CD4-positive, alpha-beta T cell treated with Interleukin-17A for 4 hours (primary cell): ENCODE results near the gene FOXL1.

Source experiments
- DNase-seq: peaks from one replicate; pipeline ENCODE4 v3.0.0-alpha.2; 2020; ENCODE audit warnings: mixed read lengths

FOXL1 gene

DNA sequence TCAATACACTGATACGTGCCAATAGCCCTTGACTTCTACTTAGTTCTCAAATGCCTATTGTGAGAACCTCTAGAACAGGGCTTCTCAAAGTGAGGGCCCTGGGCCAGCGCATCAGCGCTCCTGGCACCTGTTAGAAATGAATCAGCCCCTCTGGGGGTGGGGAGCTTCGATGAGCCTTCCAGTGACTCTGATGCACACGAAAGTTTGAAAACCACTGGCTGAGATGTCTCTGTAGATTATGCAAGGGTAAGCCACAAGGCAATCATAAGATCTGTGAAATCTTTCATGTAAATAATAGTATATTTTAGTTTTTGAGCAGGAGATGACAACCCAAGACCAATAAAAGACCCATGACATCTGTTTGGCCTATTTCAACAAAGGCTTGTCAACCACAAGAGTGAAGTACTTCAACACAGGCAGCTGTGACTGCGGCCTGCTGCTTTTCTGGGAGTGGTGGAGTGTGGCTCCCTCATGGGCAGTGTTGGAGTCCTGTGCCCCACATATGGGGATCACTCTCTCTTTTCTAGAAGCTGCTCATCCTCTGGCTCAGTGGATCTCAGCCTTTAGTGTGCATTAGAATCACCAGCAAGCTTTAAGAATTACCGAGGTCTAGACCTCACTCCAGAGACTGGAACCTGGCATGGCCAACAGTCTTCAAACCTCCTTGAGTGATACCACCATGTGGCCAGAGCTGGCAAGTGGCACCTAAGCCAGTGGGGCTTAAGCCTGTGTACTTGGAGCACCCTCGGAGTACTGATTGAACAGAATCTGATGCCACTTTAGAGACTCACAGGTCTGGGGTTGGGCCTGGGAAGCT, 29.1 kb upstream of the FOXL1 start:
- no peak for DNase-seq

DNA sequence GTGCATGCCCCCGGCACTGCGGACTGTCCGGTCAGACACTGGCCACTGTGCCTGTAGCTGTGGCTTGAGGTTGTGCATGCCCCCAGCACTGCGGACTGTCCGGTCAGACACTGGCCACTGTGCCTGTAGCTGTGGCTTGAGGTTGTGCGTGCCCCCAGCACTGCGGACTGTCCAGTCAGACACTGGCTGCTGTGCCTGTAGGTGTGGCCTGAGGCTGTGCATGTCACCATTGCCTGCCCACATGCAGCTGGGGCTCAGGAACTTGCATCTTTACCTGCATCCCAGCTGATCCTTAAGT, 28.5 kb upstream of the FOXL1 start:
- DNase-seq, result no peak

DNA sequence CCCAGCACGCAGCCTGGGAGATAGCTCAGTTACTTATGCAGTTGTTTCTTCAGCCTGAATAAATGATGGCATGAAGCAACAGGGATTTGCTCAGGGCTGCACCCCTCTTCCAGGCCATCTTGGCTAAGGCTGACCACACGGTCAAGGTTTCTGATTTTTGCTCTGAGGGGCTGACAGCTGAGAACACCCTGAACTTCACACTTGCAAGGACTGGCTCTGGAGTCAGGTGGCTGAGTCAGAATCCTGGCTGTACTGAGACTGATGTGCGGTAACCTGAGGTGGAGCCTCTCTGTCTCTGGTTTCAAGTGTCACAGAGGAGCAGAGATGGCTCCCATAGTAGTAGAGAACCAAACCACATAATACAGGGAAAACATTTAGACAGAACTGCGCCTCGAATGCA, 28.1 kb upstream of the FOXL1 start:
- no peak for DNase-seq

DNA sequence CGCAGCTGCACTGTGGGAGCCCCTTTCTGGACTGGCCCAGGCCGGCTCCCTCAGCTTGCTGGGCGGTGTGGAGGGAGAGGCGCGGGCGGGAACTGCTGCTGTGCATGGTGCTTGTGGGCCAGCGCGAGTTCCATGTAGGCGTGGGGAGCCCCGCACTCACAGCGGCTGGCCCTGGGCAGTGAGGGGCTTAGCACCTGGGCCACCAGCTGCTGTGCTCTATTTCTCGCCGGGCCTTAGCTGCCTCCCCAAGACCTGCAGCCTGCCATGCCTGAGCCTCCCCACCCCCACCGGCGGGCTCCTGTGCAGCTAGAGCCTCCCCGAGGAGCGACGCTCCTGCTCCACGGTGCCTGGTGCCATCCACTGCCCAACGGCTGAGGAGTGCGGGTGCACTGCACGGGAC, 25.0 kb upstream of the FOXL1 start:
- no peak for DNase-seq

- DNase-seq, result no peak
These were observed 23.8 kb upstream of the FOXL1 start for GRCh38 chr16:86554599-86554916.

GRCh38 chr16:86554917-86555703, 23.2 kb upstream of the FOXL1 start, which contains the start of gene MTHFSD:
TSS of gene MTHFSD (minus strand) at chr16:86555235. CDS start at chr16:86555184, 51 bp downstream.
- peak; percentile 97 for DNase-seq

DNA sequence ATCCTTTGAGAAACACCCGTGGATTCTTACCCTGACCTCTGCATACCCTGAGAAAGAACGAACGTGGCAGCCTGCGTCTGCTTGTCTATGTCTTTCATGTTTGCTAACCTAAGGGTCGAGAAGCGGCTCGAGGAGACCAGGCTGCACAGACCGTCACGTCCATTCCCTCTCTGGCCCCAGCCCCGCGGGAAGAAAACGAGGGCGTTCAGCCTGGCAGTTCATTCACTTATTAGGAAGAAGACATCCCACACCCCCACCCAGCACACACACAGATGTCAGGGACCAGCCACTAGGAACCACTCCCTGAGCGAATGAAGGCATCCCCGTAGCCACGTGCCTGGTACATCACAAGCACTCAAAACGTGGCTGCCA, 22.7 kb upstream of the FOXL1 start:
- DNase-seq, result no peak

DNA sequence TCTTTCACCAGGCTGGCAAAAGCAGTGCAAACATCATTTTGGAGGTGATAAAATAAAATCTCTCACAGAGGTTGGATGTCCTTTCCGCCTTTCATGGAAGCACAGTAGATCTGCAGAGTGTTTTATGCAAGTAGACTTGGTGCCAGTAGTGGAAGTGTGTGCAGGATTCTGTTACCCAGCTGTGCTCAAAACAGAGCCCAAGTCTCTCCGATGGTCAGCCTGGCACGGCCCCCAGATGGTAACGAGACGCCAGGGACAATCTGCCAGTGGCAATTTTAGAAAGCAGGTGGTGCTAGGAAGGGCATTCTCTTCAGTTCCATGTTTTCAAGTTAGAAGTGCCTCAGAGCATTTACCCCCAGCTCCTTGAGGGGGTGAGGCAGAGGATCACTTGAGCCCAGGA, 21.8 kb upstream of the FOXL1 start:
- DNase-seq, result no peak

DNA sequence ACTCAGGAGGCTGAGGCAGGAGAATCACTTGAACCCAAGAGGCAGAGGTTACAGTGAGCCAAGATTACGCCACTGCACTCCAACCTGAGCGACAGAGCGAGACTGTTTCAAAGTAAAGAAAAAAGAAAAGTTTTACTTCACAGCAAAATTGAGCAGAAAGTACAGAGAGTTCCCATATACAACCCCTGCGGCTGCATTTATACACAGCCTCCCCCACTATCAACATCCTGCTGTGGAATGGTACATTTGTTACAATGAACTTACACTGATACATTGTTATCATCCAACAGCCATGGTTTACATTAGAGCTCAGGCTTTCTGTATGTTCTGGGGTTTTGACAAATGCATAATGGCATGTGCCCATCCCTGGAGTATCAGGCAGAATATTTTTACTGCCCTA, 20.8 kb upstream of the FOXL1 start:
- no peak for DNase-seq

- DNase-seq, result no peak
These were observed 19.8 kb upstream of the FOXL1 start for GRCh38 chr16:86558355-86559193.

DNA sequence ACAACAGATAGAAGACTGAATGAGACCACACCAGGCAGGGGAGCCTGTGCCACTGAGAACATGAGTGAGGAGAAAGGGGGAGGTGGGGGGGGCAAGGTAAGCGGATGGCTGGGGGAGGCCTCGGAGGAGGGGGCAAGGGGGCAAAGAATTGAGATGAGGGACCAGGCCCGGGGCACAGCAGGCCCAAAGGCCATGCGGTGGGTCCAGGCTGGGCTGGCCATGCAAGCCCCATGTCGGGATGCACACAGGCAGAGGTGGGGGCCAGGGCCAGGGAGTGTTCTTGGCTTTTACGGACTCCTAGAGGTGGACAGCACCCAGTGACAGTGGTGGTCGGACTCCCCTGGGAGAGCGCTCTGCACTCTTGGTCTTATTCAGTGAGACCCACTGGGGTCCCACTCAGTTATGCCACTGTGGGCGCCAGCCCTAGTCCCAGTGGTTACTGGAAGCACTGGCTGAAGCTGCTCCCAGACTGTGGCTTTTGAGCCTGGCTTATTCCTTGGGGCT, 18.5 kb upstream of the FOXL1 start:
- no peak for DNase-seq

DNA sequence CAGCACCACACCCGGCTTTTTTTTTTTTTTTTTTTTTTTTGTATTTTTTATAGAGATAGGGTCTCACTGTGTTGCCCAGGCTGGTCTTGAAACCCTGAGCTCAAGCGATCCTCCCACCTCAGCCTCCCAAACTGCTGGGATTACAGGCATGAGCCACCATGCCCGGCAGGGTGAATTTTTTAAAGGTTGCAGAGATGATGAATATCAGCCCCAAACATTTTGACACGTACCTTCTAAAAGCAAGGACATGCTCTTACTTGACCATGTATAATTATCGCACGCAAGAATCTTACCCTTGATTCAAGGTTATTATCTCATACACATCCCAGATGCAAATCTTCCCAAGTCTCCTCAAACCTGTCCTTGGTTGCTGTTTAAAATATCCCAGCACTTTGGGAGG, 16.0 kb upstream of the FOXL1 start:
- DNase-seq, result no peak

DNA sequence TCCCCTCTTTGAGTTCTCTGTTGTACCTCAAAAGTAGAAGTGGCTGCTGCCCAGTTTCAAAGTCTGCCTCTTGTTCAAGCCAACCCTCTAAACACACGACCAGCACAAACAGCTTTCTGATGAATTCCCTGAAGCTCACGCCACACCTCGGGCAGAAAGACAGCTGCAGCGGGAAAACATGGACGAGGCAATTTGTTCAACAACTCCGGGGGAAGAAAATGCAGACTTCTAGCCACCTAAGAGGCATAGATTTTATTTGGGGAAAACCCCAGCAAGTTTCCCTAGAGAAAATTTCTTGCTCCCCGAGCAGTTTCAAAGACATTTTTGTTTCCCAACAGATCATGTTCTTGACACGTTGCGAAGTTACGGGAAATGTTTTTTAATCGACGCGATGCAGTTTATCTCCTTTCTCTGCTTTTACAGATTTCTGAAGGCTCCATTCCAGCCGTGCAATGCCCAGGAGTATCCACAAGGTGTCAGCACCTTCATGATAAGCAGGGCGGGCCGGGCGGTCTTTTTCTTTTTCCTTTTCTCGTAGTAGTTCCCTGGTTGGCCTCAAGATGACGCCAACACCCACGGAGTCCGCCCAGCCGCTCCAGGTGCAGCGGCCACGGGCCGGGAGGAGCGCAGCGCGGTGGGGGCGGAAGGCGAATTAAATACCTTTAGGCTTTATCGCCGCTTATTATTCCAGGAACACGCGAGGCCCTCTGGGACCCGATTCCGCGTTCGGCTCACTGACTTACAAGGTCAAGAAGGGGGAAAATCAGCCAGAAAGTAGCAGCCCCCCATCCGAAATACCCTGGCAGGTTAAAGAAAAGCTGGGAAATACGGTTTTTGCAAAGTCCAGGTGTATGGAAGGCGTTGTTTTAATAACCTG, 14.6 kb upstream of the FOXL1 start:
- peak; percentile 88 for DNase-seq

DNA sequence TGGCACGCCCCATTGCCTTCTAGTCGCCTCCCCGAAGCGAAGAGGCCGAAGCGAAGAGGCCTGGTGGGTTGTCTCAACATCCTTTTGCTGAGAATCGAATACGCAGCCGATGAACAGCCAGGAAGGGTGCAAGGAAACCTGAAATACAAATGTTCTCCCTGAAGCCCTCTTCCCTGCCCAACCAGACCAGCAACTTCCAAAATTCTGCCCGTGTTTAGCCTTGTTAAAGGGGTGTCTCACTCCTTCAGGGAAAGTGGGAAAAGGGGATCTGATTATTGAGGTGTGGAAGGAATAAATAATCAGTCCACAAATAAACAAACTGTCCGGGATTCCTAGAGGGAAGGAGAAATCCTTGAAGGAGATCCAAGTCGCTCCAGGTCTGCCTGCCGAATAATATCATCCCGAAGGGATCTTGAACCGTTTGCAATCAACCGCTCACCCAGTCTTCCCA, 13.1 kb upstream of the FOXL1 start:
- no peak for DNase-seq

DNA sequence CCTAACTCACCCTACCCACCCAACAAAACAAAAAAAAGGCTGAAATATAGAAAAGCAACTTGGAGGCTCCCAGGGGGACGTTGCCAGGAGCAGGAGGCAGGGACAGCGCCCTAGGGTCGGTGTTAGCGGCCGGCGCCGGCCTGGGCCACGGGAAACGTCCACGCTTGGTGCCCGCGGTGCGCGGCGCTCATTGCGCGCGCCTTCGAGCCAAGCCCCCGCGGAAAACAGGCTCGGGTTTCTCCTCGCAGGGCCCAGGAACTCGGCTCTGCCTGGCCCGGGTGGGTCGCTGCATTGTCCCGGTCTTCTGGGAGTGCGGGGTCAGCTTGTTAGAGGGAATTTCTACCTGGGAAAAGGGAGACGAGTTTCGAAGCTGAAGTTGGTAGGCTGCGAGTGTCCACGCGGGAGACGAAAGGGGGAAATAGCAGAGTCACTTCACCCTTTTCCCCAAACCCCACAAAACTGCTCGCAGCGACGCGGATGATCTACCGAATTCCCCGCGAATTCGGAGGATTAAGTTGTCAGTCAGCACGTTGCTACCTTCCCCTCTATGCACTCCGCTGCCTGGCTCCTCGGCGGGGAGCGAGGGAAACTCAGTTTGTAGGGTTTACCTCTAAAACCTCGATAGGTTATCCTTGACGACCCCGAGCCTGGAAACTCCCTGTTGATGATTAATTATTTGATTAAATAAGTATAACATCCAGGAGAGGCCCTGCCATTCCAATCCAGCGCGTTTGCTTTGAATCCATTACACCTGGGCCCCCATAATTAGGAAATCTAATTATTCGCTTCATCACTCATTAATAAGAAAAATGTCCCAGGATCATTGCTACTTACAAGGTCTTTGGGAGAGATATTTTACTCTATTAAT, 12.5 kb upstream of the FOXL1 start:
- no peak for DNase-seq

DNA sequence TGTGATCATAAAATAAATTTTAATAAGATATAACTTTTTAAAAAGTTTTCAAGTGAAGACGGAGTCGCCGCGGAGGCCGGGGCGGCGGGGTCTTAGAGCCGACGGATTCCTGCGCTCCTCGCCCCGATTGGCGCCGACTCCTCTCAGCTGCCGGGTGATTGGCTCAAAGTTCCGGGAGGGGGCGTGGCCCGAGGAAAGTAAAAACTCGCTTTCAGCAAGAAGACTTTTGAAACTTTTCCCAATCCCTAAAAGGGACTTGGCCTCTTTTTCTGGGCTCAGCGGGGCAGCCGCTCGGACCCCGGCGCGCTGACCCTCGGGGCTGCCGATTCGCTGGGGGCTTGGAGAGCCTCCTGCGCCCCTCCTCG, 11.8 kb upstream of the FOXL1 start, which contains the start of gene FOXC2:
FOXC2 (plus strand) TSS at position 229 of the 365 bp plus-strand sequence. CDS start 507 bp downstream, outside the sequence.
- peak; percentile 53 for DNase-seq

DNA sequence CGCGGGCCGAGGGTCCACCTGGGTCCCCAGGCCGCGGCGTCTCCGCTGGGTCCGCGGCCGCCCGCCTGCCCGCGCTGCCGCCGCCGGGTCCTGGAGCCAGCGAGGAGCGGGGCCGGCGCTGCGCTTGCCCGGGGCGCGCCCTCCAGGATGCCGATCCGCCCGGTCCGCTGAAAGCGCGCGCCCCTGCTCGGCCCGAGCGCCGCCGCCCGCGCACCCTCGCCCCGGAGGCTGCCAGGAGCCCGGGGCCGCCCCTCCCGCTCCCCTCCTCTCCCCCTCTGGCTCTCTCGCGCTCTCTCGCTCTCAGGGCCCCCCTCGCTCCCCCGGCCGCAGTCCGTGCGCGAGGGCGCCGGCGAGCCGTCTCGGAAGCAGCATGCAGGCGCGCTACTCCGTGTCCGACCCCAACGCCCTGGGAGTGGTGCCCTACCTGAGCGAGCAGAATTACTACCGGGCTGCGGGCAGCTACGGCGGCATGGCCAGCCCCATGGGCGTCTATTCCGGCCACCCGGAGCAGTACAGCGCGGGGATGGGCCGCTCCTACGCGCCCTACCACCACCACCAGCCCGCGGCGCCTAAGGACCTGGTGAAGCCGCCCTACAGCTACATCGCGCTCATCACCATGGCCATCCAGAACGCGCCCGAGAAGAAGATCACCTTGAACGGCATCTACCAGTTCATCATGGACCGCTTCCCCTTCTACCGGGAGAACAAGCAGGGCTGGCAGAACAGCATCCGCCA, 11.2 kb upstream of the FOXL1 start:
- no peak for DNase-seq

GRCh38 chr16:86567701-86568581, 10.4 kb upstream of the FOXL1 start:
- DNase-seq, result no peak
